Neural progenitor cell (in vitro differentiated cells): ENCODE results near the gene KCNQ1. TPM values are rescaled to one million over a fixed set of nuclear protein-coding genes. Genes with fewer than 3 reads are reported as not detected.

ENCODE experiments used
- DNase-seq: peaks from one replicate; pipeline ENCODE4 v3.0.0-alpha.2; 2016; ENCODE audit warnings: low spot score
- H2AFZ ChIP-seq: fragments of 200-600 bp; sonication (generic); replicated peaks from 2 replicates; pipeline ENCODE4 v1.6.1; 2016; ENCODE audit warnings: antibody characterized with exemption
- H3F3A ChIP-seq: fragments of 200-600 bp; sonication (generic); 2 replicates; pipeline ENCODE4 v1.6.1; 2016; ENCODE audit warnings: antibody characterized with exemption, low read depth
- H3K27ac ChIP-seq: fragments of 200-600 bp; sonication (generic); 2 replicates; pipeline ENCODE4 v1.5.1; 2016; ENCODE audit warnings: mild to moderate bottlenecking
- H3K27me3 ChIP-seq: fragments of 200-600 bp; sonication (generic); 2 replicates; pipeline ENCODE4 v1.6.1; 2016; ENCODE audit warnings: mild to moderate bottlenecking, moderate library complexity
- H3K36me3 ChIP-seq: fragments of 200-600 bp; sonication (generic); 2 replicates; pipeline ENCODE4 v1.5.1; 2016
- H3K4me1 ChIP-seq: fragments of 200-600 bp; sonication (generic); 2 replicates; pipeline ENCODE4 v1.6.1; 2016; ENCODE audit warnings: mixed run types
- H3K4me2 ChIP-seq: fragments of 200-600 bp; sonication (generic); 2 replicates; pipeline ENCODE4 v1.6.1; 2016
- H3K4me3 ChIP-seq: fragments of 200-600 bp; sonication (generic); 2 replicates; pipeline ENCODE4 v1.5.1; 2016
- H3K79me2 ChIP-seq: fragments of 200-600 bp; sonication (generic); 2 replicates; pipeline ENCODE4 v1.6.1; 2016; ENCODE audit warnings: low read depth
- H3K9ac ChIP-seq: fragments of 200-600 bp; sonication (generic); 2 replicates; pipeline ENCODE4 v1.6.1; 2016
- H3K9me3 ChIP-seq: fragments of 200-600 bp; sonication (generic); 2 replicates; pipeline ENCODE4 v1.5.1; 2016; ENCODE audit warnings: low read depth
- H4K20me1 ChIP-seq: fragments of 200-600 bp; sonication (generic); 2 replicates; pipeline ENCODE4 v1.6.1; 2016; ENCODE audit warnings: low read depth
- H3K27ac Mint-ChIP-seq: 3 replicates; pipeline ENCODE4 v1.8.0; 2021; ENCODE audit warnings: mixed read lengths
- H3K27me3 Mint-ChIP-seq: 2 replicates; pipeline ENCODE4 v1.8.0; 2022; ENCODE audit warnings: low read depth, mild to moderate bottlenecking, inconsistent platforms, moderate library complexity, mixed read lengths; ENCODE audit not compliant: insufficient read depth
- H3K36me3 Mint-ChIP-seq: 3 replicates; pipeline ENCODE4 v1.8.0; 2021; ENCODE audit warnings: mixed read lengths
- H3K4me1 Mint-ChIP-seq: 3 replicates; pipeline ENCODE4 v1.8.0; 2021; ENCODE audit warnings: mixed read lengths
- H3K4me3 Mint-ChIP-seq: 3 replicates; pipeline ENCODE4 v1.8.0; 2021; ENCODE audit warnings: mild to moderate bottlenecking, moderate library complexity, mixed read lengths
- H3K9me3 Mint-ChIP-seq: 3 replicates; pipeline ENCODE4 v1.8.0; 2020; ENCODE audit warnings: mixed read lengths
- EZH2 ChIP-seq: fragments of 200-600 bp; sonication (generic); IDR thresholded peaks from 2 replicates; pipeline ENCODE4 v1.6.1; 2017; ENCODE audit warnings: antibody characterized with exemption, mild to moderate bottlenecking, moderate library complexity
- EZH2phosphoT487 ChIP-seq: fragments of 200-600 bp; sonication (generic); IDR thresholded peaks from 2 replicates; pipeline ENCODE4 v1.6.1; 2017; ENCODE audit warnings: antibody characterized with exemption
- total RNA-seq: library from RNA; depleted of rRNA; stranded (reverse); fragments of >200 nt; gene quantifications from 2 replicates; pipeline ENCODE4 v1.2.3, GENCODE V29; 2015; ENCODE audit warnings: low replicate concordance
- TF ChIP-seq, protein P1 (sequence below): fragments of 200-600 bp; sonication (generic); IDR thresholded peaks from 2 replicates; pipeline ENCODE4 v1.5.1; 2017; ENCODE audit warnings: antibody characterized with exemption, mild to moderate bottlenecking

KCNQ1 gene
- total RNA-seq, 1 donor from 2014 or later: 0.11 TPM

- no peaks in the 10 kb centered on the region for H3K4me1 ChIP-seq
- peaks cover 98% of the 10 kb centered on the region for H3K27me3 ChIP-seq
- H3F3A ChIP-seq: no peaks in the 10 kb centered on the region
- H3K9ac ChIP-seq: no peak overlapping the region
- no peaks in the 10 kb centered on the region for H3K36me3 Mint-ChIP-seq
- no peak overlapping the region for H3K27ac Mint-ChIP-seq
- no peak overlapping the region for H3K4me3 ChIP-seq
- no peak for TF ChIP-seq EZH2phosphoT487
- TF ChIP-seq, protein P1, sequence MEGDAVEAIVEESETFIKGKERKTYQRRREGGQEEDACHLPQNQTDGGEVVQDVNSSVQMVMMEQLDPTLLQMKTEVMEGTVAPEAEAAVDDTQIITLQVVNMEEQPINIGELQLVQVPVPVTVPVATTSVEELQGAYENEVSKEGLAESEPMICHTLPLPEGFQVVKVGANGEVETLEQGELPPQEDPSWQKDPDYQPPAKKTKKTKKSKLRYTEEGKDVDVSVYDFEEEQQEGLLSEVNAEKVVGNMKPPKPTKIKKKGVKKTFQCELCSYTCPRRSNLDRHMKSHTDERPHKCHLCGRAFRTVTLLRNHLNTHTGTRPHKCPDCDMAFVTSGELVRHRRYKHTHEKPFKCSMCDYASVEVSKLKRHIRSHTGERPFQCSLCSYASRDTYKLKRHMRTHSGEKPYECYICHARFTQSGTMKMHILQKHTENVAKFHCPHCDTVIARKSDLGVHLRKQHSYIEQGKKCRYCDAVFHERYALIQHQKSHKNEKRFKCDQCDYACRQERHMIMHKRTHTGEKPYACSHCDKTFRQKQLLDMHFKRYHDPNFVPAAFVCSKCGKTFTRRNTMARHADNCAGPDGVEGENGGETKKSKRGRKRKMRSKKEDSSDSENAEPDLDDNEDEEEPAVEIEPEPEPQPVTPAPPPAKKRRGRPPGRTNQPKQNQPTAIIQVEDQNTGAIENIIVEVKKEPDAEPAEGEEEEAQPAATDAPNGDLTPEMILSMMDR: no peak
- TF ChIP-seq EZH2: no peak
- H3K27ac ChIP-seq: no peak overlapping the region
- no peaks in the 10 kb centered on the region for H3K79me2 ChIP-seq
- H2AFZ ChIP-seq: no peak overlapping the region
- H3K9me3 Mint-ChIP-seq: no peaks in the 10 kb centered on the region
- no peaks in the 10 kb centered on the region for H3K36me3 ChIP-seq
- H3K4me2 ChIP-seq: no peak overlapping the region
- no peak for DNase-seq
- no peaks in the 10 kb centered on the region for H4K20me1 ChIP-seq
- peaks cover 21% of the 10 kb centered on the region for H3K27me3 Mint-ChIP-seq
- peaks cover 10% of the 10 kb centered on the region for H3K4me1 Mint-ChIP-seq
- H3K9me3 ChIP-seq: no peaks in the 10 kb centered on the region
- H3K4me3 Mint-ChIP-seq: no peak overlapping the region
Observed at GRCh38 chr11:2448661-2449547, 4.1 kb downstream of the KCNQ1 start.

DNA sequence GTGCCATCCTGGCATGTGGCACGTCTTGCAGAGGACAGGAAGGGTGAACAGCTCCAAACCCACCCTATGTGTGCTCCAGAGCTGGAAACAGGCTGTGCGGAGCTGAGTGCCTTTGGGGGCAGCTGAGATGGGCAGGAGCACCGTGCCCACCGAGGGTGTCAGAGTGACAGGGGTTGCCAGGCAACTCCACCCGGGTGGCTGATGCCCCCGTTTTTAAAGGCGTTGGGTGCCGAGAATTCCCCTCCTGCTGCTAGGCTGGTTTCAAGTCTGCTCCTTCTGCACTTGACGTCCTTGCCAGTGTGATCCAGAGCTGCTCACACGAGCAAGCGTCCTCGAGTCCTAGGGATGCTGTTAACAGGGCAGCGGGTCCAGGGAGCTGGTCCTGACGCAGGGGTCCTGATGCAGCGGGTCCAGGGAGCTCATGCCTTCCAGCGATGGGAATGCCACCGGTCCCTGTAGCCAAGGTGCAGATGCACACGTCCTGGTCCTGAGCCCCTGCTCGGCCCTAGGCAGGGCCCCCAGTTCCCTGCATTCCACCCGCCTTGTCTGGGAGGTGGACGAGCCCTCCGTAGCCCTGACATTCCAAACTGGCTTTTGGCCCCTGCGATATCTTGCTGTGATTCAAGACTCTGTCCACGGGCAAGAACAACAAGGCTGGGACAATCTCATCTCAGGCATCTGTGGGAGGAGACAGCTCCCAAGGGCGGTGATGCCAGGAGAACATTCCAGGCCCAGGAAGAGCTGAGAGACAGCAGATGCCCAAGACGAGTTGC, 4.9 kb downstream of the KCNQ1 start:
- Histone ChIP-seq H3K36me3 (no peaks in the 10 kb centered on the region), H2AFZ (no peak overlapping the region), H3K79me2 (no peaks in the 10 kb centered on the region), H3K9ac (no peak overlapping the region), H3K9me3 (no peaks in the 10 kb centered on the region), H3K4me3 (no peak overlapping the region), H3K27ac (no peak overlapping the region), H3K4me1 (no peaks in the 10 kb centered on the region), H4K20me1 (no peaks in the 10 kb centered on the region), H3K27me3 (peaks cover 99% of the 10 kb centered on the region), H3K4me2 (no peak overlapping the region), H3F3A (no peaks in the 10 kb centered on the region)
- Mint-ChIP-seq H3K4me1 (peaks cover 10% of the 10 kb centered on the region), H3K36me3 (no peaks in the 10 kb centered on the region), H3K9me3 (no peaks in the 10 kb centered on the region), H3K4me3 (no peak overlapping the region), H3K27ac (no peak overlapping the region), H3K27me3 (peaks cover 21% of the 10 kb centered on the region)
- no peak for DNase-seq
- TF ChIP-seq EZH2 (no peak), EZH2phosphoT487 (no peak)
- TF ChIP-seq, protein P1: no peak

DNA sequence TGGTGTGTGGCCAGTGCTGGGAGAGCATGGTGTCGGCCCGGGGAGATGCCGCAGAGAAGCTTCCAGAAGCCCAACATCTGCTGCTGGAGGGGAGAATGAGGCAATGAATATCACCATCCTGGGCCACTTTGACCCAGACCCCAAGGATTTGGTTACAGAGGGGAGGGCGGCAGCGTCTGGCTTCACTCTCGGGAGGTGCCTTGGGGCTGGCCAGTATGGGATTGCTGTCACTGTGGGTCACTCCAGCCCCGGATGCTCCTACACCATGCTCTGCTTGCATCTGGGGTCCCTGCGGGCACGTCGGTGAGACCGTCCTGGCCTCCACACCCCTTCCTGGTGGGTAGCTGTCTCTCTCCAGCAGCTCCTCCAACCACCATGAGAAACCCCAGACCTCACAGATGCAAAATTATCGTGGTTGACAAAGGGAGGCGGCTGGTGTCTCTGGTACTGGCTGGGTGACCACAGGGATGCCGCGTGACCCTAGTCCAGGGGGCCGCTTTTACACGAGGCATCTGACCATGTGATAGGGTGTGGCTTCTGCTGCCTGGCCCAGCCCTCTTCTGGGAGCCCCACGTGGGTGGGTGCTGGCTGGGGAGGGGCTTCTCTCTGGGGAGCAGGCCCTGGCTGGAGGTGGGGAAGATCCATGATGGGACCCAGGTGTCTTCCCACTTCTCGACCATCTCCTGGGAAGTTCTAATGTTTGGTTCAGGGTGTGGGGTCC, 5.7 kb downstream of the KCNQ1 start:
- Histone ChIP-seq H3K4me3 (no peak overlapping the region), H3K79me2 (no peaks in the 10 kb centered on the region), H2AFZ (no peak overlapping the region), H3F3A (no peaks in the 10 kb centered on the region), H3K27ac (no peak overlapping the region), H3K9me3 (no peaks in the 10 kb centered on the region), H3K27me3 (peaks cover 100% of the 10 kb centered on the region), H3K4me2 (no peak overlapping the region), H3K9ac (no peak overlapping the region), H3K36me3 (no peaks in the 10 kb centered on the region), H4K20me1 (no peaks in the 10 kb centered on the region), H3K4me1 (no peaks in the 10 kb centered on the region)
- Mint-ChIP-seq H3K4me3 (no peak overlapping the region), H3K9me3 (peaks cover 3% of the 10 kb centered on the region), H3K27ac (no peak overlapping the region), H3K36me3 (no peaks in the 10 kb centered on the region), H3K4me1 (peaks cover 10% of the 10 kb centered on the region), H3K27me3 (peaks cover 17% of the 10 kb centered on the region)
- TF ChIP-seq EZH2phosphoT487 (no peak), EZH2 (no peak)
- TF ChIP-seq, protein P1: no peak
- no peak for DNase-seq
